Central memory CD8-positive, alpha-beta T cell (primary cell): ENCODE results near the gene NEDD1.

ENCODE experiments used
- ATAC-seq: fragments of 150-1000 bp; cut with Tn5 transposase; replicated peaks from 2 replicates; pipeline ENCODE4 v1.10.0; 2022; ENCODE audit warnings: mild to moderate bottlenecking, moderate FRiP score, moderate number of reproducible peaks; ENCODE audit not compliant: poor library complexity, severe bottlenecking; ENCODE audit errors: extremely low read depth
- DNase-seq, 2 donors: peaks; one replicate each; pipeline ENCODE4 v3.0.0; 2021; ENCODE audit warnings: low spot score in 2 of 2
- H3K27ac Mint-ChIP-seq: one replicate; pipeline ENCODE4 v1.8.0; 2022; ENCODE audit warnings: low read depth, mild to moderate bottlenecking, moderate library complexity, mixed read lengths
- H3K27me3 Mint-ChIP-seq: one replicate; pipeline ENCODE4 v1.8.0; 2022; ENCODE audit warnings: mixed read lengths
- H3K36me3 Mint-ChIP-seq: one replicate; pipeline ENCODE4 v1.8.0; 2022; ENCODE audit warnings: mild to moderate bottlenecking, moderate library complexity, mixed read lengths; ENCODE audit not compliant: insufficient read depth
- H3K4me1 Mint-ChIP-seq: one replicate; pipeline ENCODE4 v1.8.0; 2022; ENCODE audit warnings: mixed read lengths
- H3K4me3 Mint-ChIP-seq: one replicate; pipeline ENCODE4 v1.8.0; 2022; ENCODE audit warnings: mild to moderate bottlenecking, moderate library complexity, mixed read lengths
- H3K9me3 Mint-ChIP-seq: one replicate; pipeline ENCODE4 v1.8.0; 2022; ENCODE audit warnings: mixed read lengths

Gene NEDD1

GRCh38 chr12:96994900-96995299, 87.8 kb downstream of the NEDD1 start:
- no peaks in the 10 kb centered on the region for H3K36me3 Mint-ChIP-seq
- DNase-seq, result no peak
- no peaks in the 10 kb centered on the region for H3K9me3 Mint-ChIP-seq
- no peaks in the 10 kb centered on the region for H3K4me1 Mint-ChIP-seq
- H3K27me3 Mint-ChIP-seq, result peaks cover 73% of the 10 kb centered on the region
- no peak overlapping the region for H3K4me3 Mint-ChIP-seq
- H3K27ac Mint-ChIP-seq, result no peak overlapping the region
- no peak for ATAC-seq

GRCh38 chr12:96995861-96996260, 88.8 kb downstream of the NEDD1 start:
- Mint-ChIP-seq H3K27ac (no peak overlapping the region), H3K36me3 (no peaks in the 10 kb centered on the region), H3K9me3 (no peaks in the 10 kb centered on the region), H3K4me3 (no peak overlapping the region), H3K27me3 (peaks cover 70% of the 10 kb centered on the region), H3K4me1 (no peaks in the 10 kb centered on the region)
- DNase-seq (no peak), ATAC-seq (no peak)

GRCh38 chr12:96997797-96998484, 90.9 kb downstream of the NEDD1 start:
- Mint-ChIP-seq H3K4me1 (no peaks in the 10 kb centered on the region), H3K36me3 (no peaks in the 10 kb centered on the region), H3K27me3 (peaks cover 49% of the 10 kb centered on the region), H3K9me3 (no peaks in the 10 kb centered on the region), H3K27ac (no peak overlapping the region), H3K4me3 (no peak overlapping the region)
- no peak for DNase-seq
- no peak for ATAC-seq

- Mint-ChIP-seq H3K27me3 (peaks cover 41% of the 10 kb centered on the region), H3K36me3 (no peaks in the 10 kb centered on the region), H3K27ac (no peak overlapping the region), H3K9me3 (no peaks in the 10 kb centered on the region), H3K4me3 (no peak overlapping the region), H3K4me1 (no peaks in the 10 kb centered on the region)
- no peak for ATAC-seq
- no peak for DNase-seq
Observed at GRCh38 chr12:97003276-97003675, 96.2 kb downstream of the NEDD1 start.
